ENCODE data around the gene NTRK3.

DNA sequence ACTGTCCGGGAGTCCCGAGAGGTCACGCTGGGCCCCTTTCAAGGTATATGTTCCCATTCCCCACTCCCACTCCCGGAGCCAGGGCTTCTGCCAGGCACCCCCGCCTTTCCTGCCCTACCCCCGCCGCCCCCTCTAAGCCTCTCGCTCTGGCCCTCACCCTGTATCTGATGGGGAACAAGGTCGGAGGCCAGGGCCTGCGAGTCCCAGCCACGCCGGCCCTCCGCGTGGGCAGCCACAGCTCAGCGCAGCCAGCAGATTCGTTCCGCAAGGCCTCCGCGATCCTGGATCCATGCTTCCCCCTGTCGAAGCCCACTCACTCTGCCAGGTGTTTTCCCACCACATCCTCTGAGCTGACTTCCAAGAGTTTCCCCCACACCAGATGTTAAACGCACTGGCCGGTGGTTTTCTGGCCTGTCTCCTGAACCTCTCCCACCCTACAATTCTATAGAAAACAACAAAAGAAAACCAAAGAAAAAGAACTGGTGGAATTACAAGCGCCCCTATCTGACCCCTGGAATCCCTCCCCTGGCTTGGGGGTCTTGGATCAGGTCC is 303.7 kb downstream of the NTRK3 start:
- TF ChIP-seq, protein P1, sequence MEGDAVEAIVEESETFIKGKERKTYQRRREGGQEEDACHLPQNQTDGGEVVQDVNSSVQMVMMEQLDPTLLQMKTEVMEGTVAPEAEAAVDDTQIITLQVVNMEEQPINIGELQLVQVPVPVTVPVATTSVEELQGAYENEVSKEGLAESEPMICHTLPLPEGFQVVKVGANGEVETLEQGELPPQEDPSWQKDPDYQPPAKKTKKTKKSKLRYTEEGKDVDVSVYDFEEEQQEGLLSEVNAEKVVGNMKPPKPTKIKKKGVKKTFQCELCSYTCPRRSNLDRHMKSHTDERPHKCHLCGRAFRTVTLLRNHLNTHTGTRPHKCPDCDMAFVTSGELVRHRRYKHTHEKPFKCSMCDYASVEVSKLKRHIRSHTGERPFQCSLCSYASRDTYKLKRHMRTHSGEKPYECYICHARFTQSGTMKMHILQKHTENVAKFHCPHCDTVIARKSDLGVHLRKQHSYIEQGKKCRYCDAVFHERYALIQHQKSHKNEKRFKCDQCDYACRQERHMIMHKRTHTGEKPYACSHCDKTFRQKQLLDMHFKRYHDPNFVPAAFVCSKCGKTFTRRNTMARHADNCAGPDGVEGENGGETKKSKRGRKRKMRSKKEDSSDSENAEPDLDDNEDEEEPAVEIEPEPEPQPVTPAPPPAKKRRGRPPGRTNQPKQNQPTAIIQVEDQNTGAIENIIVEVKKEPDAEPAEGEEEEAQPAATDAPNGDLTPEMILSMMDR (IDR thresholded peaks at IDR 0.05): no peak
- TF ChIP-seq POLR2A (IDR thresholded peaks at IDR 0.05): no peak
